Activated naive CD4-positive, alpha-beta T cell treated with anti-CD3 and anti-CD28 coated beads, Interleukin-2, amount 50 U/mL, for 24 hours (primary cell): ENCODE measurements around the gene MTPN.

ENCODE experiments used
- H3K27ac Mint-ChIP-seq: one replicate; pipeline ENCODE4 v1.8.0; 2021; ENCODE audit warnings: mild to moderate bottlenecking, mixed read lengths
- H3K27me3 Mint-ChIP-seq: one replicate; pipeline ENCODE4 v1.8.0; 2021; ENCODE audit warnings: mixed read lengths
- H3K36me3 Mint-ChIP-seq: one replicate; pipeline ENCODE4 v1.8.0; 2021; ENCODE audit warnings: mixed read lengths
- H3K4me1 Mint-ChIP-seq: one replicate; pipeline ENCODE4 v1.8.0; 2021; ENCODE audit warnings: mixed read lengths
- H3K4me3 Mint-ChIP-seq: one replicate; pipeline ENCODE4 v1.8.0; 2021; ENCODE audit warnings: mild to moderate bottlenecking, mixed read lengths
- H3K9me3 Mint-ChIP-seq: one replicate; pipeline ENCODE4 v1.8.0; 2021; ENCODE audit warnings: mixed read lengths

Gene MTPN

DNA sequence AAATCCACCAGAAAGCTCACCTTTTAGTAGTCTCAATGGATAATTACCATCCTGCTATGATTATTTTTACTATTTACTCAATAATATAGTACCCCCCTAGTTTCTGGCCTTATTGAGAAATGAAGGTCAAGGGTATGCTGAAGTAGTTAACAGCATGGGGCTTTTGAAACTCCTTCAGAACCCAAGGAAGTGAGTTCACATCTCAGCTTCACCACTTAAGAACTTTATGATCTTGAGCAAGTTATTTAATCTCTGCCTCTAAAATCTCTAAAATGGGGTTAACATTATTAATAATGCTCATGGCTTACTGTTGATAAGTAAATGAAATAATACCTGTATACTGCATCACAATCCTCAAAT, 5.8 kb downstream of the MTPN start:
- Mint-ChIP-seq H3K4me1 (peaks cover 89% of the 10 kb centered on the region), H3K27me3 (no peaks in the 10 kb centered on the region), H3K4me3 (peak overlapping the region; percentile 30), H3K27ac (no peak overlapping the region), H3K9me3 (no peaks in the 10 kb centered on the region), H3K36me3 (peaks cover 21% of the 10 kb centered on the region)

DNA sequence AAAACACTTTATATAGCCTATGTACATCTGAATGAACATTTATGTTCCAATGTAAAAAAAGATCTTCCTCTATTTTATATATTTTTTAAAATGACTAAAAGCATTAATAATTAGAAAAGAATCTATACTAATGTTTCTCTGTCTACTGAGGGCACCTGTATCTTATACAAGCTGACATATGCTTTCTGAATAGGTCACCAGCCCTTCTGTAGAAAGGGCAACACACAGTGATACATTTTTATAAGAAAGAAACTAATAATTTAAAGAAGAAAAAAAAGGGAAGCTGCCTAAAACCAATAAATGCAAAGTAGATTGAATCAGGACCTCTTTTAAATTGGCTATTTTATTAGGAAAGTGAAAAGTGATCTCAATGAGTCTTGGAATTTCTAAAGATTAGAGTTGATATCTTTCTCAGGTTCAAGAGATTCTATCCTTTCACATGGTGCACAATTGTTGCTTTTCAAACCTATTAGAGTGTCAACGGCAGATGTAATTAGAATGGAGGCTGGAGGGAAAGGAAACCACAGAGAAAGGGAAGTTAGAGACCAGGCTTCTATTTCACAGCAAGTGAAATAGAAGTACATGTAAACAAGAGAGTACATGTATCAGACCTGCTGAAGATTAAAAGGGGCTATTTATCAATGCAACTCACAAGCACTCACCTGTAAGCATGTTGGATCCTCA, 6.3 kb downstream of the MTPN start:
- peak overlapping the region; percentile 27 for H3K4me3 Mint-ChIP-seq
- H3K27me3 Mint-ChIP-seq = no peaks in the 10 kb centered on the region
- no peaks in the 10 kb centered on the region for H3K9me3 Mint-ChIP-seq
- peaks cover 89% of the 10 kb centered on the region for H3K4me1 Mint-ChIP-seq
- no peak overlapping the region for H3K27ac Mint-ChIP-seq
- H3K36me3 Mint-ChIP-seq = peaks cover 21% of the 10 kb centered on the region

DNA sequence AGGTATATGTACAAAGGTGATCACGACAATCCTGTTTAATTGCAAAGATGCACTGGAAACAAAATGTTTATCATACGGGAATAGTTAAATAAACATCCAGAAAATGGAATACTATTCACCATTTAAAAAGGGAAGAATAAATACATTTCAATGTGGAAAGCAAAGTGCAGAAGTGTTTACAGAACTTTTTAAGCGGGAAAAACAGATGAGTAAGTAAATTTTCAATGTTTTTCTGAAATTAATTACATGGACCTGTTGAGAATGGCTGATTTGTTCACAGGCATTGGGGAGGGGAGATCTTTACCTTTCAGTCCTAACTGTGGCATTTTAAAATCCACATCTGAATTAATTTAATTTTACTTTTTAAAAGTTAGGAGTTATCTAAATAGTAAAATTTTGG, 7.1 kb downstream of the MTPN start:
- Mint-ChIP-seq H3K4me1 (peaks cover 92% of the 10 kb centered on the region), H3K27ac (no peak overlapping the region)

DNA sequence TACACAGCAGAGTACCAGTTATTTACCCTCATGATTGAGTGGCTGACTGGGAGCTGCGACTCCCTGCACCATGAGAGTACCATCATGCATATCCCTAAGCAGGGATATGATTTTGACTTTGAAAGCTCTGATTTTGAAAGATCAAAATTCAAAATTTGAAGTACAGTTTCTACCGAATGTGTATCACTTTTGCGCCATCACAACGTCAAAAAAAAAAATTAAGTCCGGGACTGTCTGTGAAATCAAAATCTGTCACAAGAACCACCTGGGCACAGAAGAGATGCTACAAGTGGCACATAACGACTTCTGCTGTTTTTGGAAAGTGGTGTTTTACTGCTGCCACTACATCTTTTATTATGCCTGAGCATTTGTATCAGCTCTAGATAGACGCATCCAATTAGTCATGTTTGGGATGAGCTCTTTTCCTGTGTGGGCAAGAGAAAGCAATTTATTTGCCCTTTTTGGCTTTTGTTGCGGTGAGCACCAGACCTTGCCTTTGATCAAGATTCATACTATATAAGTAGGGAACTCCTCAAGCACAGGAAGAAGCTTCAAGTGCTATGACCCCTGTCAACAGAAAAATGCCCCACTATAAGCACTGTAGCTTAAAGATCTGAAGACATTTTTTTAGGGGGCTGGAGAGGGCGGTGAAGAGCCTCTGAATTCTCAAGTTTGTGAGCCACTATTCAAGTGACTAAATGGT, 10.7 kb downstream of the MTPN start:
- Mint-ChIP-seq H3K36me3 (peaks cover 24% of the 10 kb centered on the region), H3K9me3 (no peaks in the 10 kb centered on the region), H3K27me3 (no peaks in the 10 kb centered on the region), H3K4me3 (no peak overlapping the region), H3K27ac (peak overlapping the region; percentile 76), H3K4me1 (peaks cover 89% of the 10 kb centered on the region)

More for the DNA sequence above, 7.1 kb downstream of the MTPN start:
- H3K27me3 Mint-ChIP-seq = no peaks in the 10 kb centered on the region
- no peak overlapping the region for H3K4me3 Mint-ChIP-seq
- H3K36me3 Mint-ChIP-seq = peaks cover 22% of the 10 kb centered on the region
- no peaks in the 10 kb centered on the region for H3K9me3 Mint-ChIP-seq

DNA sequence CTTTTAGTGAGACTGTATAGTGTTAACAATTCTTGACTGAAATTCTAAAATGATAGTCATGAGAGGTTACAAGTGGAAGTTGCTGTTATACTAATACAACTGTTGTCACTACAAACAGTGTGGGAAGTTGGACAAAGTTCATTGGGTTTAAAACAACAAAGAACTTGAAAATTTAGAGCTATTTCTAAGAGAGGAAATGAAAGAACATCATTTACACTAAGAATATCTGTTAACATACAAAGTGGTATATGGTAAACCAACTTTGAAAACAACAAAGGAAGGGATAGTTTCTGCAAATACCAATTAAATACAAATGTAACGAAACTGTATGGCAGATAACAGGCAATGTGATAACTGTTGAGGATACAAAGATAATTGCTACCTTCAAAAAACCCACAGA, 11.6 kb downstream of the MTPN start:
- Mint-ChIP-seq H3K4me1 (peaks cover 89% of the 10 kb centered on the region), H3K27ac (no peak overlapping the region), H3K9me3 (no peaks in the 10 kb centered on the region), H3K4me3 (no peak overlapping the region), H3K36me3 (peaks cover 24% of the 10 kb centered on the region), H3K27me3 (no peaks in the 10 kb centered on the region)

DNA sequence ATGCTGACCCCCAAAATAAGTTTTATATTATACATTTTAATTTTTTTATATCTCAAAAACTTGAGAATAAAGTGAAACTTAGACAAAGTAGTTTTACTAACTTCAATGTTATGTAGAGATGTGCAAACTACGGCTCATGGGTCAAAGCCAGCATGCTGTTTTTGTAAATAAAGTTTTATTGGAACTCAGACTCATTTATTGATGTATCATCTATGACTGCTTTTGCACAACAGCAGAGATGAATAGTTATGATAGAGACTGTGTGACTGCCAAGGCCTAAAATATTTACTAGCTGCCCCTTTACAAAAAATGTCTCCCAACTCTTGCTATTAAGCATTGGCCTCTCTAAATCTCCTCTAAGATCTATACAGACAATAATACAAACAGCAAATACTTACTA, 12.4 kb downstream of the MTPN start:
- Mint-ChIP-seq H3K9me3 (no peaks in the 10 kb centered on the region), H3K4me1 (peaks cover 91% of the 10 kb centered on the region), H3K4me3 (no peak overlapping the region), H3K36me3 (peaks cover 25% of the 10 kb centered on the region), H3K27me3 (no peaks in the 10 kb centered on the region), H3K27ac (no peak overlapping the region)

DNA sequence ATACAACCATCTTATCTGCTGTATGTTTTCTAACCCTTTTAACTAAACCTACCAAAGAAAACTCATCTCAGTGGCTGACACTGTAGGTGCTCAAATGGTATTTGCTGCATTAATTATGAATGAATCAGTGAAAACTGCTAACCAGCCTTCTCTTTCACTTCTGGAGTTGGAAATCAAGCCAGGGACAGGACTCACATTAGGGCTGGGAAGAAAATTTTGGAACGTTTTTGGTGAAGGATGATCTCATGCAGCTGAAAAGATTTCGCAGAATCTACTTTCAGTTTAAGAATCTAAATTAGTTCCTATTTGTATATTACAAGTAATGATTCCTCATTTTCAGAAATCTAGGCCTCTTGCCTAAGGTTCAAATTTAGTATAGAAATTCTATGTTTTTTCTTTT, 12.9 kb downstream of the MTPN start:
- H3K27ac Mint-ChIP-seq = no peak overlapping the region

DNA sequence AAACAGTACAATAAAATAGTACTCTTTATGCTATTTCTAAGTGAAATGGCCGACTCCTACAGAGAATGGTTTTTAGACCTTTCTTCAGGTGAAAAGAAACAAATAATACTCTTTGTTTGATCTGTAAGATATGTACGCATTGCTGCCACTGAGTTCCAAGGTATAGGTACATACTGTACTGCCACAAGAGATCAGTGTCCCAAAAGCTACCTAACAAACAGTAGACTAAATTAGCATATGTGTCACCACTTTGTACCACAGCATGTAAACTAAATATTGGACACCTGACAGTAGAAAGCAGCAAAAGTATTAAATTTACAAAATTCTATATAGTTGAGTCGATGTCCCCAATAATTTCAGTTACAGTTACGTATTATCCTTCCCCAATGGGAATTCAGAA, 14.4 kb downstream of the MTPN start:
- no peaks in the 10 kb centered on the region for H3K27me3 Mint-ChIP-seq
- peaks cover 92% of the 10 kb centered on the region for H3K4me1 Mint-ChIP-seq
- H3K9me3 Mint-ChIP-seq = no peaks in the 10 kb centered on the region
- no peak overlapping the region for H3K27ac Mint-ChIP-seq
- peaks cover 16% of the 10 kb centered on the region for H3K36me3 Mint-ChIP-seq
- no peak overlapping the region for H3K4me3 Mint-ChIP-seq

More for the DNA sequence above, 12.9 kb downstream of the MTPN start:
- peaks cover 21% of the 10 kb centered on the region for H3K36me3 Mint-ChIP-seq
- no peaks in the 10 kb centered on the region for H3K9me3 Mint-ChIP-seq
- H3K4me3 Mint-ChIP-seq = no peak overlapping the region
- H3K4me1 Mint-ChIP-seq = peaks cover 91% of the 10 kb centered on the region
- H3K27me3 Mint-ChIP-seq = no peaks in the 10 kb centered on the region

DNA sequence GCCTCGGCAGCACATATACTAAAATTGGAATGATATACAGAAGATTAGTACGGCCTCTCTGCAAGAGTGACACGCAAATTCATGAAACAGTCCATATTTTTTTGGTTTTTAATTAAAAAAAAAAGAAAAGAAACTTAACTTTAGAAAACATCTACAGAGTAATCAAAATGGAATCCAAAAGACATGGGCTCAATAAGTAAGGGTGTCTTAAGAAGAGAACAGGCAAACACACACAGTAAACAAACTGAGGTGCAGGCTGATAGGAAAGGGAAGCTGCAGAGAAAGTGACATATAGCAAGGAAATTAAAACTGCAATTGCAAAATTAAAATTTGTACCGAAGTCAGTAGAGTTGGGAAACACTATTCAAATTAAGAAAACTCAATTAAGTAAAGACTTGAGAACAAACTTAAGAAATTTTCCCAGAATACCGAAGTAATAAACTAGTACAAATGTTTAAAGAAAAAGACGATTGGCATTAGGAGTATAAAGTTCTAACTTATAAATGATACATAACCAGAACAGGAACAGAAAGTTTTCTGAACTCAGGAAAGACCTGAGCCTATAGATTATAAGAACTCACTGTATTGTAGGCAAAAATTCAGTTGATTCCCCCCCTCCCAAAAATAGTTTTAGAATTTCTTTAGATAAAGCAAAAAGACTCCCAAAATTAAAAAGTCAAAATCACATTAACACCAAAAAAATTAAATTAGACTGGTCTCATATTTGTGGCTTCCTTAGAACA, 16.3 kb downstream of the MTPN start:
- no peaks in the 10 kb centered on the region for H3K27me3 Mint-ChIP-seq
- peaks cover 91% of the 10 kb centered on the region for H3K4me1 Mint-ChIP-seq
- H3K4me3 Mint-ChIP-seq = peak overlapping the region; percentile 30
- H3K27ac Mint-ChIP-seq = no peak overlapping the region
- H3K36me3 Mint-ChIP-seq = peaks cover 22% of the 10 kb centered on the region
- H3K9me3 Mint-ChIP-seq = no peaks in the 10 kb centered on the region

DNA sequence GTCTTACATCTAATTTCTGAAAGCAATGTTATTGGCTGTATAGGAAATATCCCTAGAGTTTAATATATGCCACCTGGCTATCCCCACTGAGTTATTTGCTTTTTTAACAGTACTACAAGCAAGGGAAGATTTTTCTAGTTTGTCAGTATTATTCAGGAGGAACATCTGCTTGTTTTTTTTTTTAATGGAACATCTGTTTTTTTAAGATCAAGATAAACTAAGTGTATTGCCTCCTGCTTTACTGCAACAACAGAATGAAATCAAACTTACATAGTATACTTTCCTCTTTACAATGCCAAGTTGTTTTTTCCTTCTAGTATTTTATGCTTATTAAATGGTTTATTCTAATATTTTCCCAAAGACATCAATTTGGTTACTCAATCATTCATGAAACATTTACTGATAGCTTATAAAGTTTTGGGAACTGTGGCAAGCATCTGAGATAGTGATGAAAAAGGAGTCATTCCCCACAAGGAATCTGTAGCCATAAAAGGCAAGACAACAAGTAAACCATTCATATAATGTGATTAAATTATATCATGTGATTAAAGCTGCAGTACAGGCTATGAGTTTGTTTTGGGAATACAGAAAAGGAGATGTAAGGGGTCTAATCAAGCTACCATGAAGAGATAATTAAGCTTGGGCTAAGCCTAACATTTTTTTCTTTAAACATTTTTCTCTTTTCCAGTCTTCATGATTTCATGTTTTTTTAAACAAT, 17.4 kb downstream of the MTPN start:
- H3K27me3 Mint-ChIP-seq = no peaks in the 10 kb centered on the region
- H3K27ac Mint-ChIP-seq = no peak overlapping the region

DNA sequence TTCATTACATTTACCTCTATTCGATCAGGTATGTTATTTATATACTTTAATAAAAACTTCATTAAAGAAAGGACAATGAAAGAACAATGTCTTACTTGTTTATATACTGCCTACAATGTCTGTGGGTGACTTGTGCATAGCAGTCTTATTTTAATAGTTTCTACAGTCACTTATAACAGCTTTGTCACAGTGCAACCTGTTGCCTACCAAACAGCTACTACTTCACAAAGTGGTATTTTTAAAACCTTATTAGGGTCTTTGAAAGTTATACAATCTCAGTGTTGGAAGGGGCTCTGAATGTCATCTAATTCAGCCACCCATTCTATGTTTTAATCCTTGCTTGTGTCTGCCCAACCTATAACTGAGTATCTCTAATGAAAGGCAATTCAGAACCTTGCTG, 19.0 kb downstream of the MTPN start:
- Mint-ChIP-seq H3K4me3 (no peak overlapping the region), H3K36me3 (peaks cover 27% of the 10 kb centered on the region), H3K27ac (no peak overlapping the region), H3K9me3 (no peaks in the 10 kb centered on the region), H3K27me3 (no peaks in the 10 kb centered on the region), H3K4me1 (peaks cover 81% of the 10 kb centered on the region)

More for the DNA sequence above, 17.4 kb downstream of the MTPN start:
- H3K9me3 Mint-ChIP-seq = no peaks in the 10 kb centered on the region
- no peak overlapping the region for H3K4me3 Mint-ChIP-seq
- peaks cover 91% of the 10 kb centered on the region for H3K4me1 Mint-ChIP-seq
- H3K36me3 Mint-ChIP-seq = peaks cover 26% of the 10 kb centered on the region

DNA sequence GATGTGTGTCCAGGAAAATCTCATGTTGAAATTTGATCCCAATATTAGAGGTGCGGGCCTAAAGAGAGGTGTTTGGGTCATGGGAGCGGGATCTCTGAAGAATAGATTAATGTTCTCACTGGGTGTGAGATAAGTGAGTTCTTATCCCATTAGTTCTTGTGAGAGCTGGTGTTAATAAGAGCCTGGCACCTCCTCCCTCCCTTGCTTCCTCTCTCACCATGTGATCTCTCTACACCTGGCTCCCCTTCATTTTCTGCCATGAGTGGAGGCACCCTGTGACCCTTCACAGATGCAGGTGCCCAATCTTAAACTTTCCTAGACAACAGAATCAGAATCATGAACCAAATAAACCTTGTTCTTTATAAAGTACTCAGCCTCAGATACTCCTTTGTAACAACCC, 19.5 kb downstream of the MTPN start:
- H3K9me3 Mint-ChIP-seq = no peaks in the 10 kb centered on the region
- H3K36me3 Mint-ChIP-seq = peaks cover 29% of the 10 kb centered on the region
- no peaks in the 10 kb centered on the region for H3K27me3 Mint-ChIP-seq
- H3K4me3 Mint-ChIP-seq = no peak overlapping the region
- H3K27ac Mint-ChIP-seq = peak overlapping the region; percentile 64
- H3K4me1 Mint-ChIP-seq = peaks cover 81% of the 10 kb centered on the region

DNA sequence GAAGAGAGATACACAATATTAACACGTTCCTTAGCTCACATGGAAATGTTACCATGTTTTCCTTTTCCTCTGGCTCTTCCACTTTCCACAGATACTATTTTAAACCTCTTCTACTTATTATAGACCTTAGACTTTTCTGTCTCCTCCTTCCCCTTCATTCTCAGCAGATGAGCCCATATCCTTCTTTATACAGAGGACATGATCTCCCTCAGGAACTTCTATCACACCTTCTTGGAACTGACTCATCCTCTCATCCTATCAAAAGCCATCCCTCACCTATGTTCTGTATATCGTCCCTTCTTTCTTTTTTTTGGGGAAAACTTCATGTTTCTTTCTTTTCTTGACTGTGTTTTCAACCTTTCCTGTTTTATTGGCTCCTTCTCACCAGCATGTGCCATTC, 20.8 kb downstream of the MTPN start:
- H3K4me1 Mint-ChIP-seq = peaks cover 83% of the 10 kb centered on the region
- H3K27ac Mint-ChIP-seq = peak overlapping the region; percentile 25
- no peak overlapping the region for H3K4me3 Mint-ChIP-seq
- H3K27me3 Mint-ChIP-seq = no peaks in the 10 kb centered on the region
- H3K9me3 Mint-ChIP-seq = no peaks in the 10 kb centered on the region
- H3K36me3 Mint-ChIP-seq = peaks cover 29% of the 10 kb centered on the region

DNA sequence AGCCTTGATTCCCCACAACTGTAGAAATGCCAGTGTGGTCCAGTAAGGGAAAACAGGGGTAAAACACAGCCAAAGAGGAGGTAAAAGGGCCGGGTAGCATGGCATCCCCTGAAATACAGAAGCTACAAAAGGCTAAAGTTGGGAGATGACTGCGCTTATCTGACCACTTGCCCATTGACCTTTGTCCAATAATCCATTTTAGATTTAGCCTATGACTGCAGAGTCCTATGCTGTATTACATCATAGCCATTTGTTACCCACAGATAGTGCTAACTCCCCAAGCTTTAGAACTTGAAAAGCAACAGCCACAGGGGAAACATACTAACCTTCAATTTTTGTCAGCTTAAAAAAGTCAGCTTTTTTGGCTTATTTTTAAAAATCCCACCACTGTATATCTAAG, 26.2 kb downstream of the MTPN start:
- no peak overlapping the region for H3K27ac Mint-ChIP-seq
- H3K4me3 Mint-ChIP-seq = no peak overlapping the region
- peaks cover 33% of the 10 kb centered on the region for H3K36me3 Mint-ChIP-seq
- no peaks in the 10 kb centered on the region for H3K27me3 Mint-ChIP-seq
- H3K4me1 Mint-ChIP-seq = peaks cover 63% of the 10 kb centered on the region
- H3K9me3 Mint-ChIP-seq = no peaks in the 10 kb centered on the region

DNA sequence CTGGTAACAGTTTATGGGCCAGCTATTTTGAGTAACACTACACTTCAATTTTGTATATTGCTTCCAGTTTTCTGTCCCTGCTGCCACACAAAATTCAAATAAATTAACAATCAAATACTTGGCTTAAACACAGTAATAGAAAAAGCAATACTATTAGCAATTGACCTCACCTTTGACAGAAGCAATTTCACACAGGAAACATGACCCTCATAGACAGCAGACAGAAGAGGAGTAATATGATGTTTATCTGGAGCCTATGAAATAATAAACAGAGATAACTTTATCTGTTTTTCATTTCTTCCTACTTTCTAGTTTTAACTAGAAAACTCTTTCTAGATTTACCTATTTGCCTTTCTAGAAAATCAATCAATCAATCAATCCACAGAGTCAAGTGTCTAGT, 26.7 kb downstream of the MTPN start:
- peaks cover 58% of the 10 kb centered on the region for H3K4me1 Mint-ChIP-seq
- H3K27me3 Mint-ChIP-seq = no peaks in the 10 kb centered on the region
- no peak overlapping the region for H3K4me3 Mint-ChIP-seq
- H3K36me3 Mint-ChIP-seq = peaks cover 33% of the 10 kb centered on the region
- H3K27ac Mint-ChIP-seq = peak overlapping the region; percentile 27
- H3K9me3 Mint-ChIP-seq = no peaks in the 10 kb centered on the region
